ENCODE data around the gene TBX2. TPM values are rescaled to one million over a fixed set of nuclear protein-coding genes. Genes with fewer than 3 reads are reported as not detected.

The TBX2 gene
- total and polyA plus RNA-seq, 10 of the 15 experiments (the other 5 are each of a cell fraction or from before 2014, with no cell fraction given) = 0.13 TPM; not detected in 9

DNA sequence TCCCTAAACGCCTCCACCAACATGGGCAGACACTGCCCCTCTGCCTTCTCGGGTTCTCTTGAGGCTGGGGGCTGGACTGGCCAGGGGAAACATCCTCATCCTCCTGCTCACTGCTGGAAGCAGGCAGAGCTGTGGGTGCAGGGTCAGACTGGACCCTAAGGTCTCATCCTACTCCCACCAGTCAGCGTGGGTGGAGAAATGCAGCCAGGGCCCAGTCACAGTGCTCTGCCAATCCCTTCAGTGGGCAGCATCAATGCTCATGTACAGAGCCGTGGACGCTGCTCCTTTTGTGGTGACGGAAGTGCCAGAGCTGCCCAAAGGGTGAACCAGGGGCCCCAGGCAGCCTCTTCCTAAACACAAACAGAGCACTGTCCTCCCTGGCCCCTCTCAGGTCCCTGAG lies 13.4 kb upstream of the TBX2 start (continued):
- TF ChIP-seq, protein P1, sequence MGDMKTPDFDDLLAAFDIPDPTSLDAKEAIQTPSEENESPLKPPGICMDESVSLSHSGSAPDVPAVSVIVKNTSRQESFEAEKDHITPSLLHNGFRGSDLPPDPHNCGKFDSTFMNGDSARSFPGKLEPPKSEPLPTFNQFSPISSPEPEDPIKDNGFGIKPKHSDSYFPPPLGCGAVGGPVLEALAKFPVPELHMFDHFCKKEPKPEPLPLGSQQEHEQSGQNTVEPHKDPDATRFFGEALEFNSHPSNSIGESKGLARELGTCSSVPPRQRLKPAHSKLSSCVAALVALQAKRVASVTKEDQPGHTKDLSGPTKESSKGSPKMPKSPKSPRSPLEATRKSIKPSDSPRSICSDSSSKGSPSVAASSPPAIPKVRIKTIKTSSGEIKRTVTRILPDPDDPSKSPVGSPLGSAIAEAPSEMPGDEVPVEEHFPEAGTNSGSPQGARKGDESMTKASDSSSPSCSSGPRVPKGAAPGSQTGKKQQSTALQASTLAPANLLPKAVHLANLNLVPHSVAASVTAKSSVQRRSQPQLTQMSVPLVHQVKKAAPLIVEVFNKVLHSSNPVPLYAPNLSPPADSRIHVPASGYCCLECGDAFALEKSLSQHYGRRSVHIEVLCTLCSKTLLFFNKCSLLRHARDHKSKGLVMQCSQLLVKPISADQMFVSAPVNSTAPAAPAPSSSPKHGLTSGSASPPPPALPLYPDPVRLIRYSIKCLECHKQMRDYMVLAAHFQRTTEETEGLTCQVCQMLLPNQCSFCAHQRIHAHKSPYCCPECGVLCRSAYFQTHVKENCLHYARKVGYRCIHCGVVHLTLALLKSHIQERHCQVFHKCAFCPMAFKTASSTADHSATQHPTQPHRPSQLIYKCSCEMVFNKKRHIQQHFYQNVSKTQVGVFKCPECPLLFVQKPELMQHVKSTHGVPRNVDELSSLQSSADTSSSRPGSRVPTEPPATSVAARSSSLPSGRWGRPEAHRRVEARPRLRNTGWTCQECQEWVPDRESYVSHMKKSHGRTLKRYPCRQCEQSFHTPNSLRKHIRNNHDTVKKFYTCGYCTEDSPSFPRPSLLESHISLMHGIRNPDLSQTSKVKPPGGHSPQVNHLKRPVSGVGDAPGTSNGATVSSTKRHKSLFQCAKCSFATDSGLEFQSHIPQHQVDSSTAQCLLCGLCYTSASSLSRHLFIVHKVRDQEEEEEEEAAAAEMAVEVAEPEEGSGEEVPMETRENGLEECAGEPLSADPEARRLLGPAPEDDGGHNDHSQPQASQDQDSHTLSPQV (IDR thresholded peaks at IDR 0.05) = no peak
- TF ChIP-seq, protein P2, sequence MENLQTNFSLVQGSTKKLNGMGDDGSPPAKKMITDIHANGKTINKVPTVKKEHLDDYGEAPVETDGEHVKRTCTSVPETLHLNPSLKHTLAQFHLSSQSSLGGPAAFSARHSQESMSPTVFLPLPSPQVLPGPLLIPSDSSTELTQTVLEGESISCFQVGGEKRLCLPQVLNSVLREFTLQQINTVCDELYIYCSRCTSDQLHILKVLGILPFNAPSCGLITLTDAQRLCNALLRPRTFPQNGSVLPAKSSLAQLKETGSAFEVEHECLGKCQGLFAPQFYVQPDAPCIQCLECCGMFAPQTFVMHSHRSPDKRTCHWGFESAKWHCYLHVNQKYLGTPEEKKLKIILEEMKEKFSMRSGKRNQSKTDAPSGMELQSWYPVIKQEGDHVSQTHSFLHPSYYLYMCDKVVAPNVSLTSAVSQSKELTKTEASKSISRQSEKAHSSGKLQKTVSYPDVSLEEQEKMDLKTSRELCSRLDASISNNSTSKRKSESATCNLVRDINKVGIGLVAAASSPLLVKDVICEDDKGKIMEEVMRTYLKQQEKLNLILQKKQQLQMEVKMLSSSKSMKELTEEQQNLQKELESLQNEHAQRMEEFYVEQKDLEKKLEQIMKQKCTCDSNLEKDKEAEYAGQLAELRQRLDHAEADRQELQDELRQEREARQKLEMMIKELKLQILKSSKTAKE (IDR thresholded peaks at IDR 0.05; ENCODE audit: low read depth, poor library complexity, severe bottlenecking) = no peak
- TF ChIP-seq SP1 (IDR thresholded peaks at IDR 0.05; ENCODE audit: low read depth, low read length) (no peak), STAT3 (IDR thresholded peaks at IDR 0.05; ENCODE audit: low read depth, low read length) (no peak), MYC (IDR thresholded peaks at IDR 0.05; ENCODE audit: insufficient read depth, insufficient read length, insufficient replicate concordance, low read length, severe bottlenecking) (no peak), MYB (IDR thresholded peaks at IDR 0.05; ENCODE audit: borderline replicate concordance, low read depth, low read length) (no peak)
- TF ChIP-seq, protein P3, sequence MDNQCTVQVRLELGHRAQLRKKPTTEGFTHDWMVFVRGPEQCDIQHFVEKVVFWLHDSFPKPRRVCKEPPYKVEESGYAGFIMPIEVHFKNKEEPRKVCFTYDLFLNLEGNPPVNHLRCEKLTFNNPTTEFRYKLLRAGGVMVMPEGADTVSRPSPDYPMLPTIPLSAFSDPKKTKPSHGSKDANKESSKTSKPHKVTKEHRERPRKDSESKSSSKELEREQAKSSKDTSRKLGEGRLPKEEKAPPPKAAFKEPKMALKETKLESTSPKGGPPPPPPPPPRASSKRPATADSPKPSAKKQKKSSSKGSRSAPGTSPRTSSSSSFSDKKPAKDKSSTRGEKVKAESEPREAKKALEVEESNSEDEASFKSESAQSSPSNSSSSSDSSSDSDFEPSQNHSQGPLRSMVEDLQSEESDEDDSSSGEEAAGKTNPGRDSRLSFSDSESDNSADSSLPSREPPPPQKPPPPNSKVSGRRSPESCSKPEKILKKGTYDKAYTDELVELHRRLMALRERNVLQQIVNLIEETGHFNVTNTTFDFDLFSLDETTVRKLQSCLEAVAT (IDR thresholded peaks at IDR 0.05) = no peak
- TF ChIP-seq, protein P4, sequence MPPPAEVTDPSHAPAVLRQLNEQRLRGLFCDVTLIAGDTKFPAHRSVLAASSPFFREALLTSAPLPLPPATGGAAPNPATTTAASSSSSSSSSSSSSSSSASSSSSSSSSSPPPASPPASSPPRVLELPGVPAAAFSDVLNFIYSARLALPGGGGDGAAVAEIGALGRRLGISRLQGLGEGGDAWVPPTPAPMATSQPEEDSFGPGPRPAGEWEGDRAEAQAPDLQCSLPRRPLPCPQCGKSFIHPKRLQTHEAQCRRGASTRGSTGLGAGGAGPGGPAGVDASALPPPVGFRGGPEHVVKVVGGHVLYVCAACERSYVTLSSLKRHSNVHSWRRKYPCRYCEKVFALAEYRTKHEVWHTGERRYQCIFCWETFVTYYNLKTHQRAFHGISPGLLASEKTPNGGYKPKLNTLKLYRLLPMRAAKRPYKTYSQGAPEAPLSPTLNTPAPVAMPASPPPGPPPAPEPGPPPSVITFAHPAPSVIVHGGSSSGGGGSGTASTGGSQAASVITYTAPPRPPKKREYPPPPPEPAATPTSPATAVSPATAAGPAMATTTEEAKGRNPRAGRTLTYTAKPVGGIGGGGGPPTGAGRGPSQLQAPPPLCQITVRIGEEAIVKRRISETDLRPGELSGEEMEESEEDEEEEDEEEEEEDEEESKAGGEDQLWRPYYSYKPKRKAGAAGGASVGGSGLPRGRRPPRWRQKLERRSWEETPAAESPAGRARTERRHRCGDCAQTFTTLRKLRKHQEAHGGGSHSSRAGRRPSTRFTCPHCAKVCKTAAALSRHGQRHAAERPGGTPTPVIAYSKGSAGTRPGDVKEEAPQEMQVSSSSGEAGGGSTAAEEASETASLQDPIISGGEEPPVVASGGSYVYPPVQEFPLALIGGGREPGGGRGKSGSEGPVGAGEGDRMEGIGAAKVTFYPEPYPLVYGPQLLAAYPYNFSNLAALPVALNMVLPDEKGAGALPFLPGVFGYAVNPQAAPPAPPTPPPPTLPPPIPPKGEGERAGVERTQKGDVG (CRISPR knock-in tag; IDR thresholded peaks at IDR 0.05) = no peak
